HepG2 (cell line): ENCODE measurements around the gene AKAP8L. TPM values are rescaled to one million over a fixed set of nuclear protein-coding genes. Genes with fewer than 3 reads are reported as not detected.

Experiments
- ARNT ChIP-seq: fragments of 450-650 bp; IDR thresholded peaks from 2 replicates; pipeline ENCODE4 v1.6.1; 2017
- CHD4 ChIP-seq: fragments of 200-600 bp; sonication (generic); IDR thresholded peaks from 2 replicates; pipeline ENCODE4 v1.7.0; 2017; ENCODE audit warnings: mild to moderate bottlenecking, low read length, borderline replicate concordance
- FOXA3 ChIP-seq: IDR thresholded peaks from 2 replicates; pipeline ENCODE4 v1.6.1; 2016; ENCODE audit warnings: missing genetic modification reagents, missing compliant biosample characterization
- HDAC6 ChIP-seq: fragments of 200-600 bp; sonication (generic); IDR thresholded peaks from 2 replicates; pipeline ENCODE4 v1.7.0; 2017; ENCODE audit warnings: mild to moderate bottlenecking, antibody characterized with exemption, low read length, low read depth
- KLF11 ChIP-seq: IDR thresholded peaks from 2 replicates; pipeline ENCODE4 v1.6.1; 2016; ENCODE audit warnings: missing compliant biosample characterization
- MIER2 ChIP-seq: IDR thresholded peaks from 2 replicates; pipeline ENCODE4 v1.6.1; 2016; ENCODE audit warnings: missing biosample characterization, missing genetic modification reagents
- MLLT10 ChIP-seq: sonication (generic); formaldehyde crosslinking; IDR thresholded peaks from 2 replicates; pipeline ENCODE4 v1.4.0; 2020; ENCODE audit warnings: missing genetic modification reagents
- MXI1 ChIP-seq: IDR thresholded peaks from 3 replicates; pipeline ENCODE4 v1.6.1; 2012; ENCODE audit warnings: low read depth, low read length, inconsistent platforms, borderline replicate concordance
- NKX3-1 ChIP-seq: sonication (generic); formaldehyde crosslinking; IDR thresholded peaks from 2 replicates; pipeline ENCODE4 v1.5.0; 2020; ENCODE audit warnings: missing genetic modification reagents
- PLRG1 ChIP-seq: fragments of 450-650 bp; conservative IDR thresholded peaks from 2 replicates; pipeline ENCODE4 v1.6.1; 2016
- SETDB1 ChIP-seq: sonication (generic); formaldehyde crosslinking; IDR thresholded peaks from 2 replicates; pipeline ENCODE4 v1.5.1; 2020; ENCODE audit warnings: missing genetic modification reagents, mild to moderate bottlenecking, borderline replicate concordance
- SMAD9 ChIP-seq: sonication (generic); formaldehyde crosslinking; IDR thresholded peaks from 2 replicates; pipeline ENCODE4 v1.5.1; 2020; ENCODE audit warnings: mild to moderate bottlenecking, missing genetic modification reagents
- SP140L ChIP-seq: sonication (generic); formaldehyde crosslinking; IDR thresholded peaks from 2 replicates; pipeline ENCODE4 v1.4.0; 2020; ENCODE audit warnings: missing genetic modification reagents, borderline replicate concordance
- SUZ12 ChIP-seq: fragments of 150-350 bp; IDR thresholded peaks from 2 replicates; pipeline ENCODE4 v1.6.1; 2014; ENCODE audit warnings: low read depth, low read length
- TBX3 ChIP-seq: fragments of 450-650 bp; IDR thresholded peaks from 2 replicates; pipeline ENCODE4 v1.6.1; 2017; ENCODE audit warnings: antibody characterized with exemption, mild to moderate bottlenecking, inconsistent platforms, borderline replicate concordance
- YEATS4 ChIP-seq: sonication (generic); formaldehyde crosslinking; IDR thresholded peaks from 2 replicates; pipeline ENCODE4 v1.4.0; 2020; ENCODE audit warnings: missing genetic modification reagents, borderline replicate concordance
- ZMYM2 ChIP-seq: sonication (generic); formaldehyde crosslinking; IDR thresholded peaks from 2 replicates; pipeline ENCODE4 v1.8.0; 2022; ENCODE audit warnings: mild to moderate bottlenecking, missing genetic modification reagents
- ZNF136 ChIP-seq: sonication (generic); formaldehyde crosslinking; IDR thresholded peaks from 2 replicates; pipeline ENCODE4 v1.8.1; 2022; ENCODE audit warnings: low read depth, mild to moderate bottlenecking, moderate library complexity, missing genetic modification reagents
- ZNF746 ChIP-seq: sonication (generic); formaldehyde crosslinking; IDR thresholded peaks from 2 replicates; pipeline ENCODE4 v1.8.0; 2022; ENCODE audit warnings: mild to moderate bottlenecking, missing genetic modification reagents
- polyA plus RNA-seq, 8 experiments: library from polyadenylated mRNA; depleted of rRNA in 3 of 8; stranded (reverse) in 7 of 8; unstranded in 1 of 8; fragments of >200 nt; fragmentation: Illumina TruSeq in 4 of 8; extraction: Trizol in 4 of 8; gene quantifications; 2 replicates each; pipeline versions ENCODE4 v1.2.1 to v1.2.3, GENCODE V29; 2011 to 2016; ENCODE audit warnings: low read depth in 4 of 8, missing spikeins in 1 of 8, mixed read lengths in 1 of 8; ENCODE audit not compliant: insufficient read depth in 1 of 8
- total RNA-seq, 5 experiments: library from RNA; depleted of rRNA; stranded (reverse); fragments of >200 nt; fragmentation: Illumina TruSeq; extraction: Trizol; gene quantifications; 2 replicates each; pipeline ENCODE4 v1.2.3, GENCODE V29; 2016; ENCODE audit warnings: low read depth in 1 of 5
- TF ChIP-seq, protein P1 (sequence below): sonication (generic); formaldehyde crosslinking; IDR thresholded peaks from 2 replicates; pipeline ENCODE4 v1.8.1; 2022; ENCODE audit warnings: low read depth, mild to moderate bottlenecking, missing genetic modification reagents
- TF ChIP-seq, protein P2 (sequence below): sonication (generic); formaldehyde crosslinking; IDR thresholded peaks from 2 replicates; pipeline ENCODE4 v1.4.0; 2020; ENCODE audit warnings: mild to moderate bottlenecking, missing genetic modification reagents
- TF ChIP-seq, protein P3 (sequence below): sonication (generic); formaldehyde crosslinking; conservative IDR thresholded peaks from 2 replicates; pipeline ENCODE4 v1.4.0; 2020; ENCODE audit warnings: missing genetic modification reagents
- TF ChIP-seq, protein P4 (sequence below): sonication (generic); formaldehyde crosslinking; IDR thresholded peaks from 2 replicates; pipeline ENCODE4 v1.8.0; 2022; ENCODE audit warnings: missing genetic modification reagents, mild to moderate bottlenecking, inconsistent platforms, borderline replicate concordance
- TF ChIP-seq, protein P5 (sequence below): sonication (generic); formaldehyde crosslinking; IDR thresholded peaks from 2 replicates; pipeline ENCODE4 v1.8.1; 2023; ENCODE audit warnings: mild to moderate bottlenecking, inconsistent platforms, moderate library complexity, missing genetic modification reagents, borderline replicate concordance

Gene AKAP8L
- total and polyA plus RNA-seq, 2 of the 13 experiments (the other 11 are each of a cell fraction or from before 2014, with no cell fraction given) = 48.2 to 49.6 TPM

DNA sequence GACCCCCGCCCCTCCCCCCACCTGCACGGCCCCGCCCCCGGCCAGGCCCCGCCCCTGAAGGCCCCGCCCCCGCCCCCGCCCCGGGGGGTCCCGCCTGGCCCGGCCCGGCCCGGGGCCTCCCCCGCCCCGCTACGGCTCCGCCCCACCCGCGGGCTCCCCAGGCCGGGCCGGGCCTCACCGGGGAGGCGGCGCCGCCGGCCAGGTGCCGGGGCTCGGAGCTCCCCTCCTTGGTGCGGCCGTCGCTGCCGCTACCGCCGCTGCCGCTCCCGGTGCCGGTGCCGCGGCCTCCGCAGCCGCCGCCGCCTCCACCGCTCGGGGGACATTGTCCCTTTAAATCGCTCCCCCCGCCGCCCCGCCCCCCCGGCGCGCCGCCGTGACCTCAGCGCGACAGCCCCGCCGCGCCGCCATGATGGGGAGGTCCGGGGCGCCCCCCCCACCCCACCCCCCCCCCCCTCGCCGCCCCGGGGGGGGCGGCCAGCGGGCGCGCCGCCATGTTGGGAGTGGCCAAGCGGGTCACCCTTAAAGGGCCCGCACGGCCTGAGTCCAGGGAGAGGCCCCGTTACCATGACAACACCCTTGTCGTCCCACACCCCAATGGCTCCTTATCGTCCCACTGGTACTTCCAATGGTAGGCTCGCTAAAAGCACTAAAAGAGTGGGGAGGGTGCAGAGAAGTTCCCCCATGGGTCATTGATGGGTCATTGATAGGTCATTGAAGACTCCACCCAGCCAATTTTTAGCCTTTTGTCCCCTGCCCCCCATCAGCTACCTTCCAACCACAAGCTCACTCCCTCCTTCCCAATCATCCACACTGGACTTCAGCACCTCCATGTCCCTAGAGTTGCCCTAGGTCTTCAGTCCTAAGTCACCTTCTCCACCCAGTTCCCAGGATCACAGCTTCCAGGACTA is 31.1 kb upstream of the AKAP8L start, which contains the start of gene WIZ (continued):
- TF ChIP-seq, protein P1, sequence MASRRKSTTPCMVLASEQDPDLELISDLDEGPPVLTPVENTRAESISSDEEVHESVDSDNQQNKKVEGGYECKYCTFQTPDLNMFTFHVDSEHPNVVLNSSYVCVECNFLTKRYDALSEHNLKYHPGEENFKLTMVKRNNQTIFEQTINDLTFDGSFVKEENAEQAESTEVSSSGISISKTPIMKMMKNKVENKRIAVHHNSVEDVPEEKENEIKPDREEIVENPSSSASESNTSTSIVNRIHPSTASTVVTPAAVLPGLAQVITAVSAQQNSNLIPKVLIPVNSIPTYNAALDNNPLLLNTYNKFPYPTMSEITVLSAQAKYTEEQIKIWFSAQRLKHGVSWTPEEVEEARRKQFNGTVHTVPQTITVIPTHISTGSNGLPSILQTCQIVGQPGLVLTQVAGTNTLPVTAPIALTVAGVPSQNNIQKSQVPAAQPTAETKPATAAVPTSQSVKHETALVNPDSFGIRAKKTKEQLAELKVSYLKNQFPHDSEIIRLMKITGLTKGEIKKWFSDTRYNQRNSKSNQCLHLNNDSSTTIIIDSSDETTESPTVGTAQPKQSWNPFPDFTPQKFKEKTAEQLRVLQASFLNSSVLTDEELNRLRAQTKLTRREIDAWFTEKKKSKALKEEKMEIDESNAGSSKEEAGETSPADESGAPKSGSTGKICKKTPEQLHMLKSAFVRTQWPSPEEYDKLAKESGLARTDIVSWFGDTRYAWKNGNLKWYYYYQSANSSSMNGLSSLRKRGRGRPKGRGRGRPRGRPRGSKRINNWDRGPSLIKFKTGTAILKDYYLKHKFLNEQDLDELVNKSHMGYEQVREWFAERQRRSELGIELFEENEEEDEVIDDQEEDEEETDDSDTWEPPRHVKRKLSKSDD (CRISPR knock-in tag) = no peak
- TF ChIP-seq SP140L (CRISPR knock-in tag) (no peak), TBX3 (no peak), KLF11 (CRISPR knock-in tag) (no peak), ZNF746 (no peak), YEATS4 (no peak), SUZ12 (no peak), SETDB1 (no peak), PLRG1 (no peak), NKX3-1 (CRISPR knock-in tag) (no peak), ZMYM2 (CRISPR knock-in tag) (no peak), CHD4 (0 out of 2 replicates have a peak, but pooled peaks have one; percentile 40), MXI1 (no peak), MLLT10 (CRISPR knock-in tag) (no peak), SMAD9 (no peak), ZNF136 (CRISPR knock-in tag) (no peak), FOXA3 (CRISPR knock-in tag) (no peak), ARNT (no peak), MIER2 (CRISPR knock-in tag) (no peak), HDAC6 (no peak)
- TF ChIP-seq, protein P2, sequence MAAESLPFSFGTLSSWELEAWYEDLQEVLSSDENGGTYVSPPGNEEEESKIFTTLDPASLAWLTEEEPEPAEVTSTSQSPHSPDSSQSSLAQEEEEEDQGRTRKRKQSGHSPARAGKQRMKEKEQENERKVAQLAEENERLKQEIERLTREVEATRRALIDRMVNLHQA (CRISPR knock-in tag) = no peak
- TF ChIP-seq, protein P3, sequence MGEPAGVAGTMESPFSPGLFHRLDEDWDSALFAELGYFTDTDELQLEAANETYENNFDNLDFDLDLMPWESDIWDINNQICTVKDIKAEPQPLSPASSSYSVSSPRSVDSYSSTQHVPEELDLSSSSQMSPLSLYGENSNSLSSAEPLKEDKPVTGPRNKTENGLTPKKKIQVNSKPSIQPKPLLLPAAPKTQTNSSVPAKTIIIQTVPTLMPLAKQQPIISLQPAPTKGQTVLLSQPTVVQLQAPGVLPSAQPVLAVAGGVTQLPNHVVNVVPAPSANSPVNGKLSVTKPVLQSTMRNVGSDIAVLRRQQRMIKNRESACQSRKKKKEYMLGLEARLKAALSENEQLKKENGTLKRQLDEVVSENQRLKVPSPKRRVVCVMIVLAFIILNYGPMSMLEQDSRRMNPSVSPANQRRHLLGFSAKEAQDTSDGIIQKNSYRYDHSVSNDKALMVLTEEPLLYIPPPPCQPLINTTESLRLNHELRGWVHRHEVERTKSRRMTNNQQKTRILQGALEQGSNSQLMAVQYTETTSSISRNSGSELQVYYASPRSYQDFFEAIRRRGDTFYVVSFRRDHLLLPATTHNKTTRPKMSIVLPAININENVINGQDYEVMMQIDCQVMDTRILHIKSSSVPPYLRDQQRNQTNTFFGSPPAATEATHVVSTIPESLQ (CRISPR knock-in tag) = no peak
- TF ChIP-seq, protein P4, sequence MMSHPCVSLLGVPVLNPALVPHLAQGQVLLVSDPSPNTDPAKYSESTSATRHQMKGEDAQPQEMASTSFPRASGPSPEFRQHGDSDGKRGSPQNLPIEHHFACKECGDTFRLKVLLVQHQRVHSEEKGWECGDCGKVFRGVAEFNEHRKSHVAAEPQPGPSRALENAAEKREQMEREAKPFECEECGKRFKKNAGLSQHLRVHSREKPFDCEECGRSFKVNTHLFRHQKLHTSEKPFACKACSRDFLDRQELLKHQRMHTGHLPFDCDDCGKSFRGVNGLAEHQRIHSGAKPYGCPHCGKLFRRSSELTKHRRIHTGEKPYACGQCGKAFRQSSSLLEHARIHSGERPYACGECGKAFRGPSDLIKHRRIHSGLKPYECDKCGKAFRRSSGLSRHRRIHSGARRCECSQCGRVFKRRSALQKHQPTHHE (CRISPR knock-in tag) = no peak
- TF ChIP-seq, protein P5, sequence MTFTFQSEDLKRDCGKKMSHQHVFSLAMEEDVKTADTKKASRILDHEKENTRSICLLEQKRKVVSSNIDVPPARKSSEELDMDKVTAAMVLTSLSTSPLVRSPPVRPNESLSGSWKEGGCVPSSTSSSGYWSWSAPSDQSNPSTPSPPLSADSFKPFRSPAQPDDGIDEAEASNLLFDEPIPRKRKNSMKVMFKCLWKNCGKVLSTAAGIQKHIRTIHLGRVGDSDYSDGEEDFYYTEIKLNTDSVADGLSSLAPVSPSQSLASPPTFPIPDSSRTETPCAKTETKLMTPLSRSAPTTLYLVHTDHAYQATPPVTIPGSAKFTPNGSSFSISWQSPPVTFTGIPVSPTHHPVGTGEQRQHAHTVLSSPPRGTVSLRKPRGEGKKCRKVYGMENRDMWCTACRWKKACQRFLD (CRISPR knock-in tag) = no peak
